HEK293 (cell line): ENCODE measurements around the gene RNF217.

Experiments
- CTCF ChIA-PET: fragments of 350-600 bp; formaldehyde crosslinking; extraction: SDS; loops from one replicate; lab custom pipeline; 2021; ENCODE audit warnings: antibody characterized with exemption; lab: Yijun Ruan, JAX
- POLR2A ChIA-PET: fragments of 300-600 bp; formaldehyde crosslinking; extraction: SDS; loops from one replicate; lab custom pipeline; 2020; ENCODE audit warnings: antibody characterized with exemption, inconsistent platforms; lab: Yijun Ruan, JAX
- H3K27ac ChIP-seq: fragments of 200-500 bp; sonication (Bioruptor generic); 2 replicates; pipeline ENCODE4 v1.5.1; 2014; ENCODE audit warnings: low read depth, low read length, control low read depth, inconsistent platforms; ENCODE audit errors: extremely low read depth
- H3K36me3 ChIP-seq, 2 experiments: fragments of 200-500 bp in 1 of 2; sonication (Bioruptor generic) in 1 of 2; 1 replicate in 1 of 2; 2 replicates in 1 of 2; pipeline ENCODE4 v1.5.1; 2014 to 2017; ENCODE audit warnings: inconsistent platforms in 2 of 2, low read length in 2 of 2; ENCODE audit not compliant: control insufficient read depth in 2 of 2, insufficient read depth in 1 of 2
- H3K4me1 ChIP-seq: fragments of 200-500 bp; sonication (Bioruptor generic); 2 replicates; pipeline ENCODE4 v1.5.1; 2014; ENCODE audit warnings: mild to moderate bottlenecking, low read length, inconsistent platforms; ENCODE audit not compliant: control insufficient read depth, insufficient read depth
- H3K4me3 ChIP-seq: 2 replicates; pipeline ENCODE4 v1.5.1; 2011; ENCODE audit warnings: low read depth, mild to moderate bottlenecking, control low read depth, low read length, moderate library complexity
- H3K9me3 ChIP-seq: fragments of 200-500 bp; sonication (Bioruptor generic); 2 replicates; pipeline ENCODE4 v1.5.1; 2014; ENCODE audit warnings: low read depth, low read length, inconsistent platforms; ENCODE audit not compliant: control insufficient read depth, insufficient read depth
- AEBP2 ChIP-seq: fragments of 450-650 bp; formaldehyde crosslinking; IDR thresholded peaks from 2 replicates; pipeline ENCODE4 v1.5.1; 2016; ENCODE audit warnings: missing biosample characterization, missing genetic modification characterization, borderline replicate concordance
- KLF8 ChIP-seq: fragments of 450-650 bp; formaldehyde crosslinking; IDR thresholded peaks from 2 replicates; pipeline ENCODE4 v1.5.1; 2016; ENCODE audit warnings: missing biosample characterization, missing genetic modification characterization
- KLF9 ChIP-seq: fragments of 450-650 bp; formaldehyde crosslinking; IDR thresholded peaks from 2 replicates; pipeline ENCODE4 v1.5.1; 2016; ENCODE audit warnings: missing biosample characterization, missing genetic modification characterization, low read depth
- PBX3 ChIP-seq: sonication (generic); formaldehyde crosslinking; IDR thresholded peaks from 2 replicates; pipeline ENCODE4 v1.8.1; 2022; ENCODE audit warnings: mild to moderate bottlenecking, moderate library complexity, missing genetic modification reagents
- PRDM1 ChIP-seq: fragments of 450-650 bp; formaldehyde crosslinking; IDR thresholded peaks from 2 replicates; pipeline ENCODE4; 2016; ENCODE audit warnings: missing biosample characterization, missing genetic modification characterization
- PRDM10 ChIP-seq: fragments of 450-650 bp; formaldehyde crosslinking; IDR thresholded peaks from 2 replicates; pipeline ENCODE4 v1.5.1; 2016; ENCODE audit warnings: missing biosample characterization, missing genetic modification characterization
- PRDM6 ChIP-seq: fragments of 450-650 bp; formaldehyde crosslinking; IDR thresholded peaks from 2 replicates; pipeline ENCODE4 v1.5.1; 2017; ENCODE audit warnings: missing biosample characterization, missing genetic modification characterization
- ZBTB21 ChIP-seq: fragments of 450-650 bp; formaldehyde crosslinking; IDR thresholded peaks from 2 replicates; pipeline ENCODE4 v1.5.1; 2017; ENCODE audit warnings: missing biosample characterization, missing genetic modification characterization
- ZFP37 ChIP-seq: fragments of 450-650 bp; formaldehyde crosslinking; IDR thresholded peaks from 2 replicates; pipeline ENCODE4 v1.5.1; 2016; ENCODE audit warnings: missing biosample characterization, missing genetic modification characterization
- ZNF132 ChIP-seq: fragments of 450-650 bp; formaldehyde crosslinking; IDR thresholded peaks from 2 replicates; pipeline ENCODE4 v1.5.1; 2017; ENCODE audit warnings: missing biosample characterization, missing genetic modification characterization, borderline replicate concordance
- ZNF19 ChIP-seq: fragments of 450-650 bp; formaldehyde crosslinking; IDR thresholded peaks from 2 replicates; pipeline ENCODE4; 2016; ENCODE audit warnings: missing biosample characterization, missing genetic modification characterization, low read depth
- ZNF292 ChIP-seq: fragments of 450-650 bp; formaldehyde crosslinking; IDR thresholded peaks from 2 replicates; pipeline ENCODE4 v1.5.1; 2016; ENCODE audit warnings: low read depth, missing biosample characterization, missing genetic modification characterization, borderline replicate concordance
- ZNF433 ChIP-seq: fragments of 450-650 bp; formaldehyde crosslinking; IDR thresholded peaks from 2 replicates; pipeline ENCODE4 v1.5.1; 2016; ENCODE audit warnings: missing biosample characterization, missing genetic modification characterization, low read depth
- ZNF530 ChIP-seq: fragments of 450-650 bp; formaldehyde crosslinking; IDR thresholded peaks from 2 replicates; pipeline ENCODE4 v1.5.1; 2016; ENCODE audit warnings: low read depth, missing biosample characterization, missing genetic modification characterization
- ZNF624 ChIP-seq: fragments of 450-650 bp; formaldehyde crosslinking; IDR thresholded peaks from 2 replicates; pipeline ENCODE4 v1.5.1; 2017; ENCODE audit warnings: missing biosample characterization, missing genetic modification characterization
- ZNF692 ChIP-seq: fragments of 450-650 bp; formaldehyde crosslinking; IDR thresholded peaks from 2 replicates; pipeline ENCODE4 v1.5.1; 2016; ENCODE audit warnings: missing biosample characterization, missing genetic modification characterization
- ZSCAN30 ChIP-seq: fragments of 450-650 bp; IDR thresholded peaks from 2 replicates; pipeline ENCODE4 v1.5.1; 2018; ENCODE audit warnings: missing biosample characterization, mild to moderate bottlenecking, missing genetic modification characterization, moderate library complexity

The RNF217 gene

GRCh38 chr6:124984668-124985338, 22.6 kb downstream of the RNF217 start:
- H3K36me3 ChIP-seq, result no peaks in the 10 kb centered on the region
- peaks cover 43% of the 10 kb centered on the region for H3K4me1 ChIP-seq
- H3K4me3 ChIP-seq, result no peak overlapping the region
- no peak overlapping the region for H3K27ac ChIP-seq
- TF ChIP-seq ZNF292 (tag by site-specific recombination) (no peak), PRDM10 (peak; percentile 87), PRDM1 (tag by site-specific recombination) (no peak), ZFP37 (tag by site-specific recombination) (no peak), ZNF692 (tag by site-specific recombination) (no peak), ZNF19 (no peak), KLF9 (tag by site-specific recombination) (no peak), PBX3 (CRISPR knock-in tag) (no peak), ZNF433 (tag by site-specific recombination) (no peak), KLF8 (no peak), ZNF530 (tag by site-specific recombination) (no peak), ZBTB21 (tag by site-specific recombination) (no peak), ZNF132 (no peak), ZNF624 (no peak), AEBP2 (no peak), ZSCAN30 (no peak), PRDM6 (tag by site-specific recombination) (peak; percentile 43; the same call in 1 of the 2 replicates)
- TF ChIP-seq, all 188 proteins: peak for 2
- ChIA-PET POLR2A (no interaction called here), CTCF (interaction anchor here (0.7 kb wide), 2 partner anchors 20 to 163 kb away, joined by 3 read pairs; no protein-coding TSS in a partner anchor)
- H3K9me3 ChIP-seq, result no peaks in the 10 kb centered on the region
